KMS-11 (cell line): ENCODE measurements around the gene PTPRN2.

ENCODE experiments used
- H2AFZ ChIP-seq: fragments of 200-600 bp; sonication (generic); 2 replicates; pipeline ENCODE4 v1.6.1; 2016; ENCODE audit warnings: antibody characterized with exemption, mixed run types, low read depth
- H3K27ac ChIP-seq: fragments of 200-600 bp; sonication (generic); 2 replicates; pipeline ENCODE4 v1.6.1; 2016; ENCODE audit warnings: mild to moderate bottlenecking, mixed run types
- H3K27me3 ChIP-seq: fragments of 200-600 bp; sonication (generic); 2 replicates; pipeline ENCODE4 v1.6.1; 2017; ENCODE audit warnings: mild to moderate bottlenecking, low read depth, mixed run types, moderate library complexity; ENCODE audit not compliant: insufficient read depth
- H3K36me3 ChIP-seq: fragments of 200-600 bp; sonication (generic); 2 replicates; pipeline ENCODE4 v1.6.1; 2017; ENCODE audit warnings: mild to moderate bottlenecking, mixed run types; ENCODE audit not compliant: insufficient read depth
- H3K4me1 ChIP-seq: fragments of 200-600 bp; sonication (generic); 2 replicates; pipeline ENCODE4 v1.6.1; 2016; ENCODE audit warnings: mild to moderate bottlenecking, low read depth, mixed run types; ENCODE audit not compliant: poor library complexity, severe bottlenecking
- H3K4me2 ChIP-seq: fragments of 200-600 bp; sonication (generic); 2 replicates; pipeline ENCODE4 v1.7.0; 2016; ENCODE audit warnings: mild to moderate bottlenecking, mixed run types
- H3K4me3 ChIP-seq: fragments of 200-600 bp; sonication (generic); IDR thresholded peaks from 2 replicates; pipeline ENCODE4 v1.6.1; 2017; ENCODE audit warnings: low read depth, low read length, mixed read lengths; ENCODE audit not compliant: insufficient read depth
- H3K79me2 ChIP-seq: fragments of 200-600 bp; sonication (generic); 2 replicates; pipeline ENCODE4 v1.6.1; 2016; ENCODE audit warnings: low read depth, mixed run types; ENCODE audit not compliant: insufficient read depth
- H3K9ac ChIP-seq: fragments of 200-600 bp; sonication (generic); 2 replicates; pipeline ENCODE4 v1.6.1; 2016; ENCODE audit warnings: mild to moderate bottlenecking, mixed run types
- H4K20me1 ChIP-seq: fragments of 200-600 bp; sonication (generic); 2 replicates; pipeline ENCODE4 v1.6.1; 2016; ENCODE audit warnings: mild to moderate bottlenecking, mixed run types; ENCODE audit not compliant: insufficient read depth
- CTCF ChIP-seq: fragments of 200-600 bp; sonication (generic); conservative IDR thresholded peaks from 2 replicates; pipeline ENCODE4 v1.6.1; 2017; ENCODE audit warnings: low read depth, mild to moderate bottlenecking, antibody characterized with exemption, low read length, moderate library complexity, mixed read lengths

PTPRN2 gene

GRCh38 chr7:157800281-157800680 is 787.3 kb downstream of the PTPRN2 start:
- H3K4me2 ChIP-seq, result no peak overlapping the region
- no peaks in the 10 kb centered on the region for H3K4me1 ChIP-seq
- H3K9ac ChIP-seq, result no peak overlapping the region
- no peaks in the 10 kb centered on the region for H4K20me1 ChIP-seq
- no peak overlapping the region for H3K4me3 ChIP-seq
- H3K79me2 ChIP-seq, result no peaks in the 10 kb centered on the region
- peaks cover 8% of the 10 kb centered on the region; the same call in 1 of the 2 replicates for H3K27me3 ChIP-seq
- H2AFZ ChIP-seq, result no peak overlapping the region
- TF ChIP-seq CTCF, result no peak
- no peaks in the 10 kb centered on the region for H3K36me3 ChIP-seq
- no peak overlapping the region for H3K27ac ChIP-seq

DNA sequence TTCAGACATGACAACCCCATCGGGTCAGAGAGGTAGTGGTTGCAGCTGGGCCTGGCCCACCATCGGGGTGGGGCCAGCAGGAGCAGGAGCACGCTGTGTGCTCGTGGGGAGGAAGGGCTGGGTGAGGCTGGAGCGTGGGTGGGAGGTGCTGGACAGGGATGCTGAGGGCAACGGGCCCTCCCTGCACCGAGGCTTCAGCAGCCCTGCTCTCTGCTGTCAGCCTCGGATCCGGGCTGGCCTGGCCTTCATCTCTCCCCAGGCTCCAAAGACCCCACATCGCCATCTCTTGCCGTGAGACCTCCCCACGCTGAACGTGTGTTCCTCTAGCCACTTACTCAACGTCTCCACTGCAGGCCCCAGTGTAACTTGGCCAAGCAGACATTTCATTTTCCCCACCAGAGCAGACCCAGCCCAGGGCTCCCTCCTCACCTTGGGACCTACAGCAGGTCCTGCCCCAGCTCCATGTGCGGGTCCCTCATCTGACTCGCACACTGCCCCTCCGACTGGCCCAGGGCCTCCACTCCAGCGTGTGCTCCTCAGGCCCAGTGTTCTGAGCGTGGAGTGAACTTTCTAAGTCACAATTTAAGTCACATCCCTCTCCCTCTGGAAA is 788.4 kb downstream of the PTPRN2 start:
- Histone ChIP-seq H3K4me1 (no peaks in the 10 kb centered on the region), H3K27ac (no peak overlapping the region), H3K79me2 (no peaks in the 10 kb centered on the region), H3K4me2 (no peak overlapping the region), H2AFZ (no peak overlapping the region), H4K20me1 (no peaks in the 10 kb centered on the region), H3K36me3 (no peaks in the 10 kb centered on the region), H3K4me3 (no peak overlapping the region), H3K9ac (no peak overlapping the region), H3K27me3 (peaks cover 8% of the 10 kb centered on the region; the same call in 1 of the 2 replicates)
- TF ChIP-seq CTCF, result no peak

DNA sequence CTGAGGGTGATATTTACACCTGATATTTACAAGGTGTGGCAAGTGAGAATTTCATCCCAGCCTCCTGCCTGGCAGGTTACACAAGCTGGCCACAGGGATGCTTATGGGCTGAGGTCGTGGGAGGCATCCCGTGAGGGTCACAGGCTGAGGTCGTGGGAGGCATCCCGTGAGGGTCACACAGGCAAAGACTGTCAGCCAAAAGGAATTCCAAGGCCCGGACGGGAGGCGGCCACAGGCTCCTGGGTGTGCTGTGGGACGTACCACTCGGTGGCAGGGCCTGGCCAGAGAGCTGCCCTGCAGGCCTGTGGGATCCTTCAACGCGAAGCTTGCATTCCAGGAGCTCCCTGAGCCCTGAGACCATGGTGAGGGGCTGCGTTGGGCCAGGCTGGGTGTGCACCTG is 790.3 kb downstream of the PTPRN2 start:
- TF ChIP-seq CTCF, result no peak
- Histone ChIP-seq H3K4me3 (no peak overlapping the region), H2AFZ (no peak overlapping the region), H4K20me1 (no peaks in the 10 kb centered on the region), H3K4me1 (no peaks in the 10 kb centered on the region), H3K79me2 (no peaks in the 10 kb centered on the region), H3K27me3 (peaks cover 8% of the 10 kb centered on the region; the same call in 1 of the 2 replicates), H3K4me2 (no peak overlapping the region), H3K27ac (no peak overlapping the region), H3K36me3 (no peaks in the 10 kb centered on the region), H3K9ac (no peak overlapping the region)

DNA sequence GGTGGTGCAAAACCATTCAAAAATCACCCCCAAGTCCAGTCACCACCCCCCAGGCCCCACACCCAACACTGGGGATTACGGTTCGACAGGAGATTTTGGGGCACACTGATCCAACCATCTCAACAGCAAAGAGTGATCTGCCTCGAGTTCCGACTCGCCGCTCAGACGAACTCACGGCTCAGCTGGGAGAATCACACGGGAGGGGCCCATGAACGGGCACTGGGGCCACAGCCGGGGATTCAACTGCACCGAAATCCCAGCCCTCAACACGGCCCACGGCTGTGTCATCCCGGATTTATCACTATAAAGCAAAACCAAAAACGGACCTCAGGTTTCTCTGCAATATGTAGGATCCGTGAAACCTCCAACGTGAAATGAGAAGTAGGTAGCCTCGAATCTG is 790.8 kb downstream of the PTPRN2 start:
- H3K4me1 ChIP-seq, result no peaks in the 10 kb centered on the region
- no peaks in the 10 kb centered on the region for H4K20me1 ChIP-seq
- no peak for TF ChIP-seq CTCF
- H3K36me3 ChIP-seq, result no peaks in the 10 kb centered on the region
- H3K4me2 ChIP-seq, result no peak overlapping the region
- H3K27me3 ChIP-seq, result peaks cover 8% of the 10 kb centered on the region; the same call in 1 of the 2 replicates
- H2AFZ ChIP-seq, result no peak overlapping the region
- H3K27ac ChIP-seq, result no peak overlapping the region
- no peak overlapping the region for H3K4me3 ChIP-seq
- H3K9ac ChIP-seq, result no peak overlapping the region
- no peaks in the 10 kb centered on the region for H3K79me2 ChIP-seq
